Prostate gland (tissue), 2 donors: ENCODE data around the gene CBL.

ENCODE experiments used
- POLR2A ChIP-seq: fragments of 450-650 bp; IDR thresholded peaks from one replicate; pipeline ENCODE4 v1.6.1; 2016; ENCODE audit warnings: antibody characterized with exemption, mild to moderate bottlenecking
- TF ChIP-seq, protein P1 (sequence below), 4 experiments: fragments of 200-600 bp in 2 of 4; fragments of 450-650 bp in 2 of 4; sonication (generic) in 2 of 4; IDR thresholded peaks; 1 replicate in 3 of 4; 2 replicates in 1 of 4; pipeline ENCODE4 v1.5.1; 2016 to 2019; ENCODE audit warnings: antibody characterized with exemption in 4 of 4, mild to moderate bottlenecking in 2 of 4, moderate library complexity in 2 of 4

DNA sequence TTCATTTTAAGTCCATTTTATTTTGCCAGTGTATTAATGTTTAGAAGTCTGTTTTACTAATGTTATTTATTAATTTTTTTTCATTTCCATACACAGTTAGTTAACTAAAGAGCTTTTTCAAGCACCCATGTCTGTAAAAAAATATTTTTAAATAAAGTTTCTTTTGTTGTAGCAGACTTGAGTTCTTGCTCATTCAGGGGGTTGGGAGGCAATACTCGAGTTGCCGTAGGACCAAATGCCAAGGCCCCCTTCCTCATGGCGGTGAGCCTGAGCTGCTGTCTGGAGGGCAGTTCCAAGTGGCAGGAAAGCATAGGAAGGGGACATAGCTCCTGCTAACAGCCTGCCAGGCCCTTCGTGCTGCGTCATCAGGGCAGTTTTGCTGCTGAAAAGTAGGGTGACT is 101.8 kb downstream of the CBL start:
- TF ChIP-seq POLR2A = no peak
- TF ChIP-seq, protein P1, sequence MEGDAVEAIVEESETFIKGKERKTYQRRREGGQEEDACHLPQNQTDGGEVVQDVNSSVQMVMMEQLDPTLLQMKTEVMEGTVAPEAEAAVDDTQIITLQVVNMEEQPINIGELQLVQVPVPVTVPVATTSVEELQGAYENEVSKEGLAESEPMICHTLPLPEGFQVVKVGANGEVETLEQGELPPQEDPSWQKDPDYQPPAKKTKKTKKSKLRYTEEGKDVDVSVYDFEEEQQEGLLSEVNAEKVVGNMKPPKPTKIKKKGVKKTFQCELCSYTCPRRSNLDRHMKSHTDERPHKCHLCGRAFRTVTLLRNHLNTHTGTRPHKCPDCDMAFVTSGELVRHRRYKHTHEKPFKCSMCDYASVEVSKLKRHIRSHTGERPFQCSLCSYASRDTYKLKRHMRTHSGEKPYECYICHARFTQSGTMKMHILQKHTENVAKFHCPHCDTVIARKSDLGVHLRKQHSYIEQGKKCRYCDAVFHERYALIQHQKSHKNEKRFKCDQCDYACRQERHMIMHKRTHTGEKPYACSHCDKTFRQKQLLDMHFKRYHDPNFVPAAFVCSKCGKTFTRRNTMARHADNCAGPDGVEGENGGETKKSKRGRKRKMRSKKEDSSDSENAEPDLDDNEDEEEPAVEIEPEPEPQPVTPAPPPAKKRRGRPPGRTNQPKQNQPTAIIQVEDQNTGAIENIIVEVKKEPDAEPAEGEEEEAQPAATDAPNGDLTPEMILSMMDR (IDR thresholded peaks at IDR 0.05) = no peak
